Activated CD8-positive, alpha-beta T cell treated with anti-CD3 and anti-CD28 coated beads, Interleukin-2, amount 10 ng/mL, durations not matched to agents 7 days and 5 days (primary cell): ENCODE measurements around the gene OR4F6. TPM values are rescaled to one million over a fixed set of nuclear protein-coding genes. Genes with fewer than 3 reads are reported as not detected.

Source experiments
- ATAC-seq: fragments of 150-1000 bp; cut with Tn5 transposase; one replicate; pipeline ENCODE4 v1.10.0; 2021; ENCODE audit warnings: moderate library complexity
- CTCF ChIA-PET: fragments of 350-600 bp; sonication (Branson Sonifier 250); formaldehyde crosslinking; loops from one replicate; lab custom pipeline; 2021; ENCODE audit warnings: antibody characterized with exemption; lab: Charles Lee
- POLR2A ChIA-PET: fragments of 350-600 bp; sonication (Branson Sonifier 250); formaldehyde crosslinking; loops from one replicate; lab custom pipeline; 2021; ENCODE audit warnings: antibody characterized with exemption; lab: Charles Lee
- DNase-seq: peaks from one replicate; pipeline ENCODE4 v3.0.0-alpha.2; 2020
- H3K27ac Mint-ChIP-seq: one replicate; pipeline ENCODE4 v1.8.0; 2021; ENCODE audit warnings: mild to moderate bottlenecking, mixed read lengths
- H3K27me3 Mint-ChIP-seq: one replicate; pipeline ENCODE4 v1.8.0; 2021; ENCODE audit warnings: low read depth, mixed read lengths
- H3K36me3 Mint-ChIP-seq: one replicate; pipeline ENCODE4 v1.8.0; 2021; ENCODE audit warnings: low read depth, mixed read lengths
- H3K4me1 Mint-ChIP-seq: one replicate; pipeline ENCODE4 v1.8.0; 2021; ENCODE audit warnings: low read depth, mixed read lengths
- H3K4me3 Mint-ChIP-seq: one replicate; pipeline ENCODE4 v1.8.0; 2021; ENCODE audit warnings: mild to moderate bottlenecking, mixed read lengths
- H3K9me3 Mint-ChIP-seq: one replicate; pipeline ENCODE4 v1.8.0; 2022; ENCODE audit warnings: mixed read lengths; ENCODE audit not compliant: insufficient read depth
- total RNA-seq, 2 experiments: library from RNA; stranded (reverse); gene quantifications; one replicate each; pipeline ENCODE4 v1.2.3, GENCODE V29; 2021

OR4F6 gene
- total RNA-seq, 2 experiments from 2014 or later = not detected

DNA sequence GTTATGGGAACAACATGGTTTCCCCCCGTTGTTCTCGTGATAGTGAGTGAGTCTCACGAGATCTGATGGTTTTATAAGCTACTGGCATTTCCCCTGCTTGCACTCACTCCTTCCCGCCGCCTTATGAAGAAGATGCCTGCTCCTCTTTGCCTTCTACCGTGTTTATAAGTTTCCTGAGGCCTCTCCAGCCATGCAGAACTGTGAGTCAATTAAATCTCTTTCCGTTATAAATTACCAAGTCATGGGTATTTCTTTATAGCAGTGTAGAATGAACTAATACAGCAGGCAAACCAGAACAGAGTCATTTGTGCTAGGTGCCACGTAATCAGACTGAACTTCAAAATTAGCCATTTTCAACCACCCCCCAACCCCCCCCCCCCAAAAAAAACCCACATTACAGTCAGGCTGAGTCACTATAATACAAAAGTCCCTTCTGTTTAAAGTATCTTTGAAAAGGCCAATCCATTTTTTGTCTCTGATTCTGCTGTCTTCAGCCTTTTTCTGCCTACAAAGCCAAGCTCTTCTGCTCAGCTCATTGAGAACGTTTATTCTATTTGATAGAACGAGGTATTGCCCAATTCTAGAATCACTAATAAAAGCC, 4.1 kb downstream of the OR4F6 start:
- ChIA-PET POLR2A (interaction anchor here (1.0 kb wide), 1 partner anchor 33 kb away, joined by 4 read pairs; no protein-coding TSS in a partner anchor), CTCF (no interaction called here)
- no peak overlapping the region for H3K27ac Mint-ChIP-seq
- DNase-seq (no peak), ATAC-seq (no peak)
- no peak overlapping the region for H3K4me3 Mint-ChIP-seq
- no peaks in the 10 kb centered on the region for H3K9me3 Mint-ChIP-seq
- H3K27me3 Mint-ChIP-seq = peaks cover 15% of the 10 kb centered on the region
- H3K4me1 Mint-ChIP-seq = no peaks in the 10 kb centered on the region
- no peaks in the 10 kb centered on the region for H3K36me3 Mint-ChIP-seq

DNA sequence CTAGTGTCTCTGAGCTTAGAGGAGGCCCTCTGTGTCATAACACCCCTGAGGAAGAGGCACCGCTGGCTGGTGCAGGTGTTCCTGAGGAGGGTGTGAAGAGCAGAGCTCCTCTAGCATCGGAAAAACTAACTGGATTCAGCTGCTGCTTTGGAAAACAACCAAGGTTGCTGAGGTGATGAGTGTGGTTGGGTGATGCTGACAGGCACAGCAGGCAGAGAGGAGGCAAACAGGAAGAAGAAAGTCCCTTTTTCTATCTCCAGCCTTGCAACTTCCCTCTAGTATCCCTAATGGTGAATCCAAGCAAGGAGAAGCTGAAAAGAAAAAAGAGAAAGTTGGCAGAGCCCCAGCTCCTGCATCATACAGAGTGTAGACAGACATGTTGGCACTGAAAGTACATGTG, 4.9 kb downstream of the OR4F6 start:
- Mint-ChIP-seq H3K4me3 (no peak overlapping the region), H3K36me3 (no peaks in the 10 kb centered on the region), H3K9me3 (no peaks in the 10 kb centered on the region), H3K27me3 (peaks cover 20% of the 10 kb centered on the region), H3K27ac (no peak overlapping the region), H3K4me1 (no peaks in the 10 kb centered on the region)
- DNase-seq = no peak
- ChIA-PET POLR2A (interaction anchor here (1.0 kb wide), 1 partner anchor 34 kb away, joined by 4 read pairs; no protein-coding TSS in a partner anchor), CTCF (no interaction called here)
- ATAC-seq = no peak

DNA sequence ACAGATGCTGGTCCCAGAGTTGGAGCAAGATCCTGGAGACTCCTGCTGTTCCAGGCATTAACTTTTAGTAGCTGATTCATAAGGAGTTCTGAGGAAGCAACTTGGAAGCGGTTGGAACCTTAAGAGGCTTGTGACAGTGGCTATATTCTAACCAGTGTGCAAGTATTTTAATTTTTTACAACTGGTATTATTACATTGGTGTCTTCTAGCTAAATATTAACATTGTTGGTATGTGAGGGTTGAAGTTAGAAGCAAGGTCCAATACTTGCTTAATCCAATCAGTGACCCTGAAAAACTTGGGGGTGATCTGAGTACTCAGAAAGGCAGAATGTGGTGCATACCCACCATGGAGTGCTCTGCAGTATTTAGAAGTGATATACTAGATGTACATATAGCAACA, 7.1 kb downstream of the OR4F6 start:
- POLR2A ChIA-PET = no interaction called here
- Mint-ChIP-seq H3K4me3 (no peak overlapping the region), H3K4me1 (no peaks in the 10 kb centered on the region), H3K36me3 (no peaks in the 10 kb centered on the region), H3K9me3 (no peaks in the 10 kb centered on the region), H3K27me3 (peaks cover 18% of the 10 kb centered on the region), H3K27ac (no peak overlapping the region)
- CTCF ChIA-PET = no interaction called here
- ATAC-seq = no peak
- DNase-seq = no peak

DNA sequence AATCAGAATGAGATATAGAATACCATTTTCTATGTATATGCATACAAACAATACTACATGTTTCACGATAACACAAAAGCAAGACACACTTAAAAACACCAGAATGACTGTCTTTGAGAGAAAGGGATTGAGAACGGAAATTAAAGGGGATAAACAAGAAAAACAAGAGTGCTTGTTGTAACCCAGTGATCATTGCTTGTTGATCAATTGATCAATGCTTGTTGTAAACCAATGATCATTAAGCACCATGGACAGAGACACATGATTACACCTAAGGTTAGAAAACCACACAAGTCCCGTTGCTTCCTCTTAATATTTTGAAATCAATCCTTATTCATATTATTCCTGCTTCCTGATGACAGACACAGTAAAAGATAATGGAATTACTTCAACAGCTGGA, 7.6 kb downstream of the OR4F6 start:
- H3K27me3 Mint-ChIP-seq = peaks cover 15% of the 10 kb centered on the region
- H3K36me3 Mint-ChIP-seq = no peaks in the 10 kb centered on the region
- POLR2A ChIA-PET = no interaction called here
- H3K4me3 Mint-ChIP-seq = no peak overlapping the region
- CTCF ChIA-PET = no interaction called here
- no peaks in the 10 kb centered on the region for H3K9me3 Mint-ChIP-seq
- no peak overlapping the region for H3K27ac Mint-ChIP-seq
- DNase-seq = no peak
- no peak for ATAC-seq
- no peaks in the 10 kb centered on the region for H3K4me1 Mint-ChIP-seq

DNA sequence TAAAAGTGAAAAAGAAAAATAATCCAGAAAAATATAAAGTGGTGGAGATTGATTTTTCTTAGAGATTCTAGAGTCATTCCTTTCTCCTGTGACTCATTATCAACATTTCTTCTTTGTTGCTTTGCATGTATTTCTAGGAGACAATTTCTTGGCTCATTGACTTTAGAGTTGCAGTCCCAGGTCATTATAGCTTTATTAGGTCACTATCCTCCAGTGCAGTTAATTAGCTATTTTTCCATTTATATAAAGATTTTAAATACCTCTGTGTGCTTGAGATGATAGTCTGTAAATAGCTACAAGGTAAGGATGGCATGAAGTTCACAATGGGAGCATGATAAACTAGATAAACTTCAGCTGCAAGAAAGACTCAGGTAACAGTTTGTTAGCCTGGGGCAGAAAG, 8.6 kb downstream of the OR4F6 start, which contains the start of gene OR4F15:
Gene OR4F15, plus strand, starts transcription at position 301 of the 400 bp plus-strand sequence. CDS start 5,985 bp downstream, outside the sequence.
- ATAC-seq = no peak
- no peak for DNase-seq
- H3K4me1 Mint-ChIP-seq = no peaks in the 10 kb centered on the region

DNA sequence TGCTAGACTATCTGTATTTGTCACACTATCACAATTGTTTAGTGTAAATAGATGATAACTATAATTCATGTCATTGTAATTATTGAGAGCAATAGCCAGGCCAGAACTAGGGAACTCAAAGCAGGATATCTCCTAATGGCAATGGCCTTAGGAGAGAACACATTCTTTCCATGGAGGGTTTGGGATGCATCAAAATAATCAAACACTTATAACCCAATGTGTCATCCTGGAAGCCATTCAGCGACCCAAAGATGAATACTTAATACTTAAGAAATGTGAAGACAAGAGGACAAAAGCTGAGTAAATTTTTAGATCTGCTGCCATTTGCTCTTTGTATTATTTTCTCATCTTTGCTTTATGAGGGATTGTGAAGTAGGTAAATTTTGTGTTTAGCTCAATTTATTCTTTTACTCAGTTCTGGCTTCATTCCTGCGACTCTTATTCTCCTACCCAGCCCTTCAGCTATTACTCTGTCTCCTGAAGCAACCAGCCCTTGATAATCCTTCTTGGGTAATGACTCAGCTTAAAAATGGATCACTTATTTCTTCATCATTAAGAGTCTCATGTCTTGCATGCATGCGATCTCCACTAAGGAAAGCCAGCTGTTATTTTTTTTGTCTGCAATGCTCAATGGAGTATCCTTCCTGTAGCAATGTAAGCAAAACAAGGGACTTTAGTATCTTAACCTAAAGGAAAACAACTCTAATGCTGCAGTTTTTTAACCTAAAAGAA, 10.7 kb downstream of the OR4F6 start:
- DNase-seq = no peak
- Mint-ChIP-seq H3K27ac (no peak overlapping the region), H3K4me1 (no peaks in the 10 kb centered on the region), H3K4me3 (no peak overlapping the region), H3K27me3 (peaks cover 14% of the 10 kb centered on the region), H3K9me3 (no peaks in the 10 kb centered on the region), H3K36me3 (no peaks in the 10 kb centered on the region)
- ChIA-PET CTCF (no interaction called here), POLR2A (no interaction called here)
- ATAC-seq = no peak

More for the DNA sequence above, 8.6 kb downstream of the OR4F6 start, which contains the start of gene OR4F15:
- ChIA-PET CTCF (no interaction called here), POLR2A (no interaction called here)
- Mint-ChIP-seq H3K27me3 (peaks cover 14% of the 10 kb centered on the region), H3K4me3 (no peak within 1 kb of the TSS), H3K27ac (no peak within 1 kb of the TSS), H3K36me3 (no peaks in the 10 kb centered on the region), H3K9me3 (no peaks in the 10 kb centered on the region)

DNA sequence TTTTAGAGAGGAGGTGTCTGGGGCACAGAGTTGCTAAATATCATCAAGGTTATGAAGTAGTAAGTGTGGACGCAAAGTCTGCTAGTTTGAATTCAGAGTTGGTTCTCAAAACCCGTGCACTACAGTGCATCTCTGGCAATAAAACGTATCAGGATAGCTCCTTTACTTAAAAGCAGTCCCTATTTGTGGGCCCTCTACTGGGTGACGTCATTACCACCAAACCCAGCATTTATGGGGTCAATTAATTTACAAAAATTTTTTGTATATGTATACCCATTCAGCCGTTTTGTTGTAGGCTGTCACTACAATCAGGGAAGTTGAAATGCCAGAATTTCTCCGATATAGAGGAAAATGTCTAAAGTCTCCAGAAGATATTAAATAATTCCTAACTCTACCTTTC, 17.5 kb downstream of the OR4F6 start:
- ATAC-seq = no peak
- H3K4me3 Mint-ChIP-seq = no peak overlapping the region
- POLR2A ChIA-PET = no interaction called here
- no peak overlapping the region for H3K27ac Mint-ChIP-seq
- CTCF ChIA-PET = no interaction called here
- no peaks in the 10 kb centered on the region for H3K4me1 Mint-ChIP-seq
- no peak for DNase-seq
- no peaks in the 10 kb centered on the region for H3K9me3 Mint-ChIP-seq
- no peaks in the 10 kb centered on the region for H3K36me3 Mint-ChIP-seq
- peaks cover 6% of the 10 kb centered on the region for H3K27me3 Mint-ChIP-seq

DNA sequence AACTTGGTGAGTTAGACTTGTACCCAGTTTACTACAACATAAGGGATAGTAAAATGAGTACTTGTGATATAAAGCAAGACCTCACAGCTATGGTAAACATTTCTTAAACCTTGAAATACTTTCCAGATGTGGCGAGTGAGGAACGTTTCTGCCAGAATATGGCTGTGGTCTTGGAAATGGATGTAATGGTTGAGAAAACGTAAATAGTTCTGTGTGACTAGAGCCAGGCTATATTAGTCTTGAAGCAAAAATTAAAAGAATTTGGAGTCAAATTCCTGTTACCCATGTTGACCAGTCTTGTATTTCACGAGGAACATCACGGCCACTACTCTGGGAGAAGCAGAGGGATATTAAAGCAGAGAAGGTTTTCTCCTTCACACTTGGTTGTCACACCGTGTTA, 23.9 kb downstream of the OR4F6 start:
- CTCF ChIA-PET = no interaction called here
- H3K4me1 Mint-ChIP-seq = no peaks in the 10 kb centered on the region
- ATAC-seq = no peak

DNA sequence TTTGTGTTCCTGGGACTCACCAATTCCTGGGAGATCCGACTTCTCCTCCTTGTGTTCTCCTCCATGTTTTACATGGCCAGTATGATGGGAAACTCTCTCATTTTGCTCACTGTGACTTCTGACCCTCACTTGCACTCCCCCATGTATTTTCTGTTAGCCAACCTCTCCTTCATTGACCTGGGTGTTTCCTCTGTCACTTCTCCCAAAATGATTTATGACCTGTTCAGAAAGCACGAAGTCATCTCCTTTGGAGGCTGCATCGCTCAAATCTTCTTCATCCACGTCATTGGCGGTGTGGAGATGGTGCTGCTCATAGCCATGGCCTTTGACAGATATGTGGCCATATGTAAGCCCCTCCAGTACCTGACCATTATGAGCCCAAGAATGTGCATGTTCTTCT, 25.5 kb downstream of the OR4F6 start:
- ATAC-seq (no peak), DNase-seq (no peak)
- Mint-ChIP-seq H3K36me3 (no peaks in the 10 kb centered on the region), H3K9me3 (no peaks in the 10 kb centered on the region), H3K4me1 (no peaks in the 10 kb centered on the region), H3K27me3 (peaks cover 14% of the 10 kb centered on the region), H3K27ac (no peak overlapping the region), H3K4me3 (no peak overlapping the region)
- ChIA-PET POLR2A (no interaction called here), CTCF (no interaction called here)

More for the DNA sequence above, 23.9 kb downstream of the OR4F6 start:
- no peak for DNase-seq
- H3K4me3 Mint-ChIP-seq = no peak overlapping the region
- H3K27ac Mint-ChIP-seq = no peak overlapping the region
- no peaks in the 10 kb centered on the region for H3K36me3 Mint-ChIP-seq
- H3K9me3 Mint-ChIP-seq = no peaks in the 10 kb centered on the region
- peaks cover 14% of the 10 kb centered on the region for H3K27me3 Mint-ChIP-seq
- POLR2A ChIA-PET = no interaction called here

DNA sequence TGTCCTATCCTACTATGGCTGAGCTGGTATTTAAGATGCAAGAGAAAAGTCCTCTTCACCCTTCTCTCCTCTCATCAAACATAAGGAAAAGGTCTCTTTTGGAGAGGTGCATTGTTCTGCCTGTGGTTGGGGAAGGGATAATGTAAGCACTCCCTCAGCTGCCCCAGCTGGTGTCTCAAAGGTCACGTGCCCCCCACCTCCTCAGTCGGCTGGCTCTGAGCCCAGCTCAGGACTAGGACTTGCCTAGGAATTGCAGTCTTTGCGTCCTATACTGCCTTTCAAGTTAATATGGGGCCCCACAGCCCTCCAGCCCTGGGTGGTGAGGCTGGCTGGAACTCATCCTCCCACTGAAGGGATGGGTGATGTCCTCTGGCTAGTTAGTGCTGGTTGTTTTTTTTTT, 38.3 kb downstream of the OR4F6 start:
- POLR2A ChIA-PET = no interaction called here
- H3K27me3 Mint-ChIP-seq = peaks cover 5% of the 10 kb centered on the region
- H3K4me1 Mint-ChIP-seq = no peaks in the 10 kb centered on the region
- H3K36me3 Mint-ChIP-seq = no peaks in the 10 kb centered on the region
- CTCF ChIA-PET = no interaction called here
- no peak overlapping the region for H3K27ac Mint-ChIP-seq
- DNase-seq (no peak), ATAC-seq (no peak)
- no peaks in the 10 kb centered on the region for H3K9me3 Mint-ChIP-seq
- no peak overlapping the region for H3K4me3 Mint-ChIP-seq

DNA sequence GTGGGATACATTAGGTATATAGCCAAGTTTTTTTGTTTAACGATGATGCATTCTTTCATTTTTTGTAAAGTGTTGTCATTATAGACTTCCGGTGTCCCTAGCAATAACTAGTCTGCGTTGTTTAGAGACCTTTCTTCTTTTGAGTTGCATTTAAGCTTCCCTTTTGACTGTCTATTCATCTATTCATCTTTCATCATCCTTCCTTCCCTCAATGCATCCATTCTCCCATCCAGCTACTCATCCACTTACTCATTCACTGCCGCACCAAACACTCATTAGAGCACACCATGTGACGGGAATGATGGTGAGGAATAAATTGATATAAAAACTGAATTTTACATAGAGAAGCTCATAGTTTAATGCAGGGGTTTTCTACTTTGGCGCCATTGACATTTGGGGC, 41.6 kb downstream of the OR4F6 start:
- DNase-seq (no peak), ATAC-seq (no peak)
- Mint-ChIP-seq H3K27ac (no peak overlapping the region), H3K36me3 (no peaks in the 10 kb centered on the region), H3K4me3 (no peak overlapping the region), H3K4me1 (no peaks in the 10 kb centered on the region), H3K9me3 (no peaks in the 10 kb centered on the region), H3K27me3 (peaks cover 10% of the 10 kb centered on the region)
- ChIA-PET CTCF (no interaction called here), POLR2A (no interaction called here)

DNA sequence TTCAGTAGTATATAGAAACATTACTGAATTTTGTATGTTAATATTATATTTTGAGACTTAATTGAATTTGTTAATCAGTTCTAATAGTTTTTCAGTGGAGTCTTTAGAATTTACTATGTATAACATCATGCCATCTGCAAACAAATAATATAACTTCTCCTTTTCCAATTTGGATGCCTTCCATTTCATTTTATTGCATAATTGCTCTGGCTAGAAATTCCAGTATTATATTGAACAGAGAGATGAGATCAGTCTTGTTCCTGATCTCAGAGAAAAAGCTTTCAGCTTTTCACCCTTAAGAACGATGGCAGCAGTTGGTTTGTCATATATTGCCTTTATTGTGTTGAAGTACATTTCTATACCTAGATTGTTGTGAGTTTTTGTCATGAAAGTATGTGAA, 49.0 kb downstream of the OR4F6 start:
- Mint-ChIP-seq H3K4me3 (no peak overlapping the region), H3K9me3 (no peaks in the 10 kb centered on the region), H3K36me3 (no peaks in the 10 kb centered on the region), H3K27me3 (peaks cover 33% of the 10 kb centered on the region), H3K27ac (no peak overlapping the region), H3K4me1 (no peaks in the 10 kb centered on the region)
- ChIA-PET CTCF (no interaction called here), POLR2A (no interaction called here)
- no peak for ATAC-seq
- DNase-seq = no peak
